NOMO-1 (cell line): ENCODE results near the gene TMED4.
"Not testable (repeated sequence)": the region's sequence is repeated elsewhere in the genome, so short reads cannot be mapped to it uniquely, and the experiment has no call there.

ENCODE experiments used
- DNase-seq, 2 experiments: peaks; one replicate each; lab custom pipeline; 2025; ENCODE audit not compliant: unreplicated experiment in 2 of 2; lab: John Stamatoyannopoulos, UW

Gene TMED4

DNA sequence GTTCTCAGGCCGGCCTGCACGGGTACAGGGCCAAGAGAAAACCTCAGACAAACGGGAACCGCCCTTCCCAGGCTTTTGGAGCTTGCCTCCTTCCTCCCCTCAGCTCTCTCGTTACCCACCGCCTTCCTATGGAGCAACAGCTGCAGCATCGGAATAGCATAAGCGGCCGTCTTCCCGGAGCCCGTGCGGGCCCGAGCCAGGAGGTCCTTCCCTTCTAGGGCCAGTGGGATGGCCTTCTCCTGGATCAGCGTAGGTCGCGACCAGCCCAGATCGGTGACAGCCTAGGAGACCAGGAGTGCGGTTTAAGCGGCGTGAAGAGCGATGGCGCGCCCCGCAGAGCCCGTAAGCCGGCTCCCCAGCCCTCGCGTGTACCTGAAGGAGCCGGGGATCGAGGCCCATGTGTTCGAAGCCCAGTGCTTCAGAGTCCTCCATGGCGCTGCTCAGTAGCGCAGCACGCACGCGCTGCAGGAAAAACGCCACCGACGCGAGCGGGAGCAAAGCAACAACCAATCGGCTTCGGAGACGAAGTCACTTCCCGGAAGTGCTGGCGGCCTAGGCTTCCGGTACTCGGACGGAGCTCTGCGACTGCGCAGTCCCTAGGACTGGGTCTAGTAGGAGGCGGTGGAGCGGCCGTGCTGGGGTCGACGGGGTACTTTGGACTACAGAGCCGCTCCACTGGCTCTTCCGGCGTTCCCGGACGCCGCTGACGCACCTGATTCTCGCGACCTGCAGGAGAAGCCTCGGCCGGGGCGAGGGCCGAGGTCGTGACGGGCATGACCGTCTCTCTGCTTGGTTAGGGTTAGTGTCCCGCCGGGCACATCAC lies 8.4 kb downstream of the TMED4 start, which contains the start of gene DDX56:
Gene DDX56, minus strand, starts transcription at position 445 of the 823 bp plus-strand sequence. Its CDS starts 13 bp downstream, at position 432.
- DNase-seq = peak; percentile 90 to 91

DNA sequence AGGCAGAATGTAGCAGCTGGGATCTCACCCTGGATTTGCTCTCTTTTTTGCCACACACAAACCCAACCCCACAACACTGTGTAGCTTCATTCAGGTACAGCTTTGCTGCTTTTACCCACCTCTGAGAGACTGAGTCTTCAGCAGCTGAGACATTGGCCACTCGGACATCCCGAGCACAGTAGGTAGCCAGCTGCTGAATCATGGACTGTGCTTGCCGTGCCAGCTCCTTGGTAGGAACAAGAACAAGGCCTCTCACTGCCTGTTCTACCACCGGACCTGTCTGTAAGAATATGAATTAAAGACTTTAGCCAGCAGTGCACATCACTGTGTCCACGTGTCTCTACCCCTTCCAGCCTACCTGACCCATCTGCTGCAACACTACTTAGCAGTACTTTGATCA lies 9.3 kb downstream of the TMED4 start:
- no peak for DNase-seq

DNA sequence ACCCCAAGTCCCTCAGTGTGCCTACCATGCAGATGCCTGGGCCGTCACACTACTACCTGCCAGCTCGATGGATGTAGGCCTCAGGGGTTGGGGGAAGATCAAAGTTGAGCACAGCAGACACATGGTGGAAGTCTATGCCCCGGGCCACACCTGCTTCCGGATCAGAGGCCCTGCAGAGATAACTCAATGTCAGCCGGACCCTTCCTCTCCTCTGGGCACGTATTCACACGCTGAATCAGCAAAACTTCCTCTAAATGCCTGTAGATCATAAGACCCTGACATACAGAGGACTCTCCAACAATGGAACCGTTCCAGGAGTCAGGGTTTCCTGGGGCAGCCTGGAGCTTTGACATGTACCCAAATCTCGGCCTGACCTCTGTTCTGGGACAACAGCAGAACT lies 12.1 kb downstream of the TMED4 start:
- DNase-seq = no peak

DNA sequence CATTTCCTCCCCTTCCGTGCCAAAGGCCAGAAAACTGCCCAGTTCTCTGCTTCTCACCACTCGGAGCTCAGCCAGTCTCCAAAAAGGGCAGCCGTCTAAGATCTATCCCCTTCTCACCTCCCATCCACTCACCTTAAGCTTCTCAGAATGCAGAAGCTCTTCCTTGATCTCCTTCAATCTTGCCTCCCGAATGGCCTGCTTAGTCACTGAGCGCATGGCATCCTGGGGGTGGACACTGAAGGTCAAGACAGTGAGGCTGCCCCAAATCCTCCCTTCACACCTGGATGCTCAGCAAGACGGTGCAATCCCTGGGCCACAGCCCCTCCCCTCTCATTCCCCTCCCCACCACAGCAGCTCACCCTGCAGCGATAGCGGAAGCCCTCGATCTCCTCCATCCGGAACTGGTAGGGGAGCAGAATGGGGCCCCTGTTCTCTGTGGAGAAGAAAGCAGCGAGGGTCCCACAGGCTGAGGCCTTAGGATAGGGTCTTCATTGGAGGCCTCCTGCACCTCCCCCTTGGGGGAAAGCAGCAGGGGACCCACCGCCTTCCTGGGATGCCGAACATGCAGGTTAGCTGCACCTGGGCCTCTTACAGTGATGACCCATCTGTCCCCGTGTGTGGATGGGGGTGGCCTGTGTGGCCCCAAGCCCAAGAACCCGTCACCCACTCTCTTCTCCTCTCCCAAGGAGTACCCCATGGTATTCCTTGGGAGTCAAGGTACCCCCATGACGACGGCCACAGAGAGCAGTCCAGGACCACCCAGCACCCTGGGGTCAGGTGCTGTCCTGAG lies 13.1 kb downstream of the TMED4 start:
- DNase-seq = no peak

DNA sequence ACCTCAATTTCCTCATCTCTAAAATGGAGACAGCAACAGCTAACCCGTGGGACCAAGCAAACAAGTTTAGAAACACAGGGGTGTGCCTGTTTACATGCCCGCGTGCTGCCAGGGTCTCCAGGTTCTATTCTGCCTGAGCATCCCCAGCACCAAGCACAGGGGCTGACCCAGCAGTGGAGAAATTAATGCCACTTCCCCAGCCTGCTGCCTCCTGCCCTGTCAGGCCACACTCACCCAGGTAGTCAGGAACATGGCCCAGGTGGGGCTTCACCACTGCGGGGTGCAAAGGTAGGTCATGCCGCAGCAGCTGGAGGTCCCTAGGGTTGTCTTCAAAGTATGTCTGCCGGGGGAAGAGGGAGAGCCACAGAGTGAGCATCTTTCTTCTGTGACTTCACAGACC lies 14.1 kb downstream of the TMED4 start:
- DNase-seq = no peak

DNA sequence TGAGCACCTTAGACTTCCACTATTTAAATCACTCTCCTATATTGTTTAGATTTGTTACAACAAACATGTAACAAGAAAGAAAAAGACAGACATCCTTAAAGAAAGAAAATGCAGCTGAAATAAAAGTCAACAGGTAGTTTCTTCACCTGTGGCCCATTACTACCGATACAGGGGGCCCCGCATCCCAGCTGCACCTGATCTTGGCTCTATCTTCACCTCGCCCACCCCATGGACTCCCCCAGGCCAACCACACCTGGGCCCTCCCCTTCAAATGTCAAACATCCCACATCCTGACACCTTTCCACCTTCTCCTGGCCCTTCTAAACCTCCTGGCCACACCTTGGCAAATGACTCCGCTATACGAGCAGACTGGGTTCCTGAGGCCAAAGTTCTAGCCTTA lies 15.4 kb downstream of the TMED4 start:
- no peak for DNase-seq

DNA sequence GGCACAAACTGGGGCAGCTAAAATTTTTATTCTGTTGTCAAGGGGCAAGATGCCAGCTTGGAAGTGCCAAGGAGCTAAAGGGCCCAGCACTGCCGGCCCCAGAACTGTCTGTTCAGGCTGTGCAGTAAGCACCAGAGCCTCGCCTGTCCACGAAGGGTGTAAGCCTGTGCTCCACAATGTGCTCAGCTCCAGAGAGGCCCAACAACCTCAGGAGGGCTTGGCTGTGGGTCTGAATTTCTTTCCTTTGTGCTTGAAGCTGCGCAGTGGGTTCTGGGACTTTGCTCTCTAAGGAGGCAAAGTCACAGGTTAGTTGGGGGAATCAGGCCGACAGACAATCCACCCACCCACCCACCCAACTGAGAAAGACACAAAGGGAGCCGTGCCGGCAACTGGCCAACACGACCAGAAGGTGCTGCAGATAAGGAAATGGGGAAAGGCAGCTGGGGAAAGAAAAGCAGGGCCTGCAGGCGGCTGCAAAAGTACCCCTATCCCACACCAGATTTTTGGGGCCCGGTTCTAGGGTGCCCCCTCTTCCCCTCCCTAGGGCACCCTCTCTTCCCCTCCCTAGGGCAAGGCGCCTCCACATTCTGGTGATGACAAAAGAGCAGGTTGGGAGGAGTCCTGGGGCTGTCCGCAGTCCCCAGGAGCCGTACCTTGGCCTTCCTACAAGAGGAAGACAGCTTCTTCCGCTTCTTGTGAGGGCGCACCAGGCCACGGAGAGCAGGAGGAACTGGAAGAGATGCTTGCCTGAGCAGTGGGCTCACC lies 16.1 kb downstream of the TMED4 start:
- DNase-seq = no peak

DNA sequence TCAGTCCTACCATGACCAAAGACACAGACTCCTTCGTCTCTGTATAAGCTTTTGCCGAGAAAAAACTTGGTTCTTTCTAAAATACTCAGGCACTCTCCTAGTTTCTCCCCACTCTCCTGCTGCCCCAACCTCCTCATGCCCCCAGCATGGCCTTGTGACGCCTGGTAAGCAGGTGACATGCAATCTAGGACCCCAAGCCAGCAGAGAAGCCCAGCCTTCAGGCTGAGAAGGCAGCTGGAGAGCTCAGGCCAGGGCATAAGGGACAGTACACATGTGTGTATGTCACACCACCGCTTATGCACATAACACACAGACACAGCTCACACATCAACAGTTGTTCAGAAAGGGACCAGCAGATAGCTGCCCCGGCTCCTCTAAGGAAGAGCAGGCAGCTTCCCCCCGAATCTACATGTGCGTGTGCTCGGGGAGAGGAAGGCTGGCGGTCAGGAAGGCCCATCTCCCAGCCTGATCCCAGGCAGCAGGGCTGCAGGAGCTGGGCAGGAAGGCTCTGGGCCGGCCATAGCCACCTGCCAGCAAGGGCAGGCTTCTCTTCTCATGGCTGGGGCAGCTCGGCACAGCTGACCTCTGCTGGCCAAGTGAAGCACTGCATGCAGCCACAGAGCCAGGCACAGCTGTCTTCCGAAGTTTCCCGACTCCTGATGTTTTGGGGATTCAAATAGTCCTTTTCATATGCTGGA lies 16.8 kb downstream of the TMED4 start:
- DNase-seq = peak; percentile 27 to 30

DNA sequence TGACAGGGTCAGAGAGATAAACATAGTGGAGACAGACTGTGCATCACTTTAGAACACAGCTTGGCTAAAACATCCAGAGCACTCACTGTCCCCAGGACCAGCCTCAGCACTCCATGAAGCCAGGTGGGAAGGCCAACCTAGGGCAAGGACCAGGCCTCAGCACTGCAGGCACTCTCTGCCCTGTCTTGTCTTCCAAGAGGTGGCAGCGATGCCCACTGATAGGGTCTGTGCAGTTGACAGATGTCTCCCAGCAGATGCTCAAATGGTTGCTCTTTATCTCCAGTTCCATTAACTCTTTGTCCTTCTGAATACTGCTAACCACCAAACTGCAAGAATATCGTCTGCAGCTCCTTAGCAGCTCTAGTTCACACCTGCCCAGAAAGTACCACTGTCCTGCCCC lies 17.4 kb downstream of the TMED4 start:
- no peak for DNase-seq

DNA sequence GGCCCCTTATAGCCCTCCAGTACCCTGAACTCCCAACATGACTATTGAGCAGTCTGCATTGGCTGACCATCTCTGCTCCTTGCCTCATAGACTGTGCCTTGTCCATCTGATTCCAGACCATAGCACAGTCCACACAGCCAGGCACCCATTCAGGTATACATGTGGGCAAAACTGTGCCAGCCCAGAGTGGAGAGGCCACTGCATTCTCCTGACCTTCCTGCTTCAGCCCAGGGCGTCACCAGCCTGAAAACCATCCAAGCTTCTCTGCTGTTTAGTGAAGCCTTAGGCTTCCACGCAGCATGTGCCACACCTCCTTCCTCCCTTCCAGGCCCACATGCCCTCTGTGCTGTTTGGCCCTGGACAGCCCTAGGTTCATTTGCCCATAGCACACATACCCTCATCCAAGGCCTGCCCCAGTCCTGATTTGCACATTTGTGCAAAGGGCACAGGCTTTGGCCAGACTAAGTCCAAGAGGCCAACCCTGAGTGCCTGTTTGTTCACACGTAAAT lies 18.8 kb downstream of the TMED4 start:
- no peak for DNase-seq

DNA sequence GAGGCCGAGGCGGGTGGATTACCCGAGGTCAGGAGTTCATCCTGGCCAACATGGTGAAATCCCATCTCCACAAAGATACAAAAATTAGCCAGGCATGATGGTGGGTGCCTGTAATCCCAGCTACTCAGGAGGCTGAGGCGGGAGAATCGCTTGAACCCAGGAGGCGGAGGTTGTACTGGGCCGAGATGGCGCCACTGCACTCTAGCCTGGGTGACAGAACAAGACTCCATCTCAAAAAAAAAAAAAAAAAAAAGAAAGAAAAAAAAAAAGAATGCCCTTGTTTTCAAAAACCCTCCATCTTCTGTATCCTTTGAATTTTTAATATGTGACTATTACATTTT lies 19.4 kb downstream of the TMED4 start:
- DNase-seq = not testable (repeated sequence)

DNA sequence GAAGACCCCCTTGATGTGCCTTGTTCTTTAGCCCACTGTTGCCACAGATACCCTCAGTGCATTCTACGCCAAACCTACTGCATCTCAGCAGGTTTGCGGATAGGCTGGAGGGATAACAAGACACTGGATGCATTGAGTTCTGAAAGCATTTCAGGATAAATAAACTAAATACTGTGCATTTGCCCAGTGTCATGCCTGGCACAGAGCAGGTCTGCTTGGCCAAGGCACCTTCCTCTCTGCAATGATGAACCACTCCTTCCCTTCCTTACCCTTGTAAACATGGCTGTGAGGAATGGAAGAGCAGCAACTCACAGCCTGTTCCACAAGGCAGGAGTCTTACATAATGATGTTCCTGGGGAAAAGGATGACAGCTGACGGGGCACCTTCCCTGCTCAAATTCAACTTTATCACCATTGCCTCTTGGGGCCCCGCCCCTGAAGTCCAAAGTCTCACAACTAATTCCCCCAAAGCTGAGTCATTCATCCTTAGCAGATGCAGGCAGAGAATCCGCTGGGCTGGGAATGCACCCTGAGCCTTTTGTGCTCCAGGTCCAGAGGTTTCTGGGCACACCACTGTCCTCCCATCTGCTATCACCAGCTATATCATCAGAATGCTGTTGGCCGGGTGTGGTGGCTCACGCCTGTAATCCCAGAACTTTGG lies 19.9 kb downstream of the TMED4 start:
- DNase-seq = no peak

DNA sequence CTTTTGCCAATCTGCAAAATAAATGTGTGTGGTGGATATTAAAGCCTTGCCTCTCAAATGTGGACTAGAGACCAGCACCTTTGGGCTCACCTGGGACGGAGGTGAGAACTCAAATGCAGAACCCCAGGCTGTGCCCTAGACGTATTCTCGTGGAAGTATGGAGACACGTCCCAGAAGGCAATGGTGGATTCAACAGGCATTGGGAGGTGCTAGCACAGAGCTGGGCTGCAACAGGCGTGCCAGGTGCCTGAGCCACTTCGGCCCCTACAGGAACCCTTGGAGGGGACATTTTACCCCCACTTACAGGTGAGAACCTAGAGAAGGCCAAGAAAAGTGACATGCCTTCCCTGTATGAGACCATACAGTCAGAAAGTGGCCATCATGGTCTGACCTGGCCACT lies 20.6 kb downstream of the TMED4 start:
- DNase-seq = no peak

DNA sequence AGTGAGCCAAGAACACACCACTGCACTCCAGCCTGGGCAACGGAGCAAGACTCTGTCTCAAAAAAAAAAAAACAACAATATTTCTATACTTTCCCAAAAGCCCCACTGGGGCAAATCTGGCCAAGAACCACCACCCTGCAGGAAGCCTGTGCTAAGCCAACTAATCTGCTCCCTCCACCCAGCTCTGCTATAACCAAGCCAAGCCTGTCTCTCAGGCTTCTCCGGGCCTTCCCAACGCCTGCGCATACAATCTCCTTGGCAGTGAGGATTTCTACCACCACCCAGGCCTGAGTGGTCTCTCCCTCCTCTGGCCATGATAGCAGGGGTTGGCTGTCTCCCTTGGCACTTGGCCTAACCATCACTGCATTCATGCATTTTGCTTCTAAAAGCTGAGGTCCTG lies 22.5 kb downstream of the TMED4 start:
- no peak for DNase-seq

DNA sequence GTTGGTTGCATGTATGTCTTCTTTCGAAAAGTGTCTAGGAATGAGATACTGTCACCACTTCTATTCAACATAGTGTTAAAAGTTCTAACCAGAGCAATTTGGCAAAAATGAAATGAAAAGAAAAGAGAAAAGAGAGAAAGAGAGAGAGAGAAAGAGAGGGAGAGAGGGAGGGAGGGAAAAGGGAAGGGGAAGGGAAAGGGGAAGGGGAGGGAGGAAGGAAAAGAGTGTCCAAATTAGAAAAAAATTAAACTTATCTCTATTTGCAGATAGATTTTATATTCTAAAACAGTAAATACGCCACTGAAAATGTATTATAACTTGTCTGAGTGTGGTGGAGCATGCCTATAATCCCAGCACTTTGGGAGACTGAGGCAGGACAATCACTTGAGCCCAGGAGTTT lies 24.5 kb downstream of the TMED4 start:
- no peak for DNase-seq

DNA sequence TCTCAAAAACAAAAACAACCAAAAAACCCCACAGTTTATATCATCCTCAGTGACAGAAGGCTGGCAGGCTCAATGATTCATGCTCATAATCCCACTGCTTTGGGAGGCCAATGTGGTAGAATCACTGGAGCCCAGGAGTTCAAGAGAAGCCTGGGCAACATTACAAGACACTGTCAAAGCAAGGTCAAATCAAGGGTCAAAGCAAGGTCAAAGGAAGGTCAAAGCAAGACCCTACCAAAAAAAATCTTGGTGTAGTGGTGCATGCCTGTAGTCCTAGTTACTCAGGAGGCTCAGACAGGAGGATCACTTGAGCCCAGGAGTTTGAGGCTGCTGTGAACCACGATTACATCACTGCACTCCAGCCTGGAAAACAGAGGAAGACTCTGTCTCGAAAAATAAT lies 26.7 kb downstream of the TMED4 start:
- no peak for DNase-seq

DNA sequence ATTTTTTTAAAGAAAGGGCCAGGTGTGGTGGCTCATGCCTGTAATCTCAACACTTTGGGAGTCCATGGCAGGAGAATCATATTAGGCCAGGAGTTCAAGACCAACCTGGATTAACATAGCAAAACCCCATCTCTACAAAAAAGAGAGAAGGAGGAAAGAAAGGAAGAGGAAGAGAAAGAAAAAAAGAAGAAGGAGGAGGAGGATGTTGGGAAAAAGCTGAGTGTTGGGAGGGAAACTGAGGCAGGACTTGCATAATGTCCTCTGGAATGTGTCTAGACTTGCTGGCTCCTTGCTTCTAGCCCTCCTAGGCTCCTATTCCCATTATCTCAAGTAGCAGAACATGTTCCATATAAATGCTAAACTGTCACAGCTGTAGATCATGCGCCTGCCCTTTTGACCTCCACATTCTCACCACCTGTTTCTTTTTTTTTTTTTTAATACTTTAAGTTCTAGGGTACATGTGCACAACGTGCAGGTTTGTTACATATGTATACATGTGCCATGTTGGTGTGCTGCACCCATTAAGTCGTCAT lies 29.5 kb downstream of the TMED4 start:
- DNase-seq = not testable (repeated sequence)

DNA sequence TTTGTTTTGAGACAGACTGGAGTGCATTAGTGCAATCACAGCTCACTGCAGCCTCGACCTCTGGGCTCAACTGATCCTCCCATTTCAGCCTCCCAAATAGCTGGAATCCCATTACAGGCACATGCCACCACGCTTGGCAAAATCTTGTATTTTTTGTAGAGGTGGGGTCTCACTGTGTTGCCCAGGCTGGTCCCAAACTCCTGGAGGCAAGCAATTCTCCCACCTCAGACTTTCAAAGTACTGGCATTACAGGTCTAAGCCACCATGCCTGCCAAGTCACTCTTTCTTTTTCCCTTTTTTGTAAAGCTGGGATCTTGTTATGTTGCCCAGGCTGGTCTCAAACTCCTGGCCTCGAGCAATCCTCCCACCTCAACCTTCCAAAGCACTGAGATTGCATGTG lies 32.6 kb downstream of the TMED4 start:
- DNase-seq = no peak

DNA sequence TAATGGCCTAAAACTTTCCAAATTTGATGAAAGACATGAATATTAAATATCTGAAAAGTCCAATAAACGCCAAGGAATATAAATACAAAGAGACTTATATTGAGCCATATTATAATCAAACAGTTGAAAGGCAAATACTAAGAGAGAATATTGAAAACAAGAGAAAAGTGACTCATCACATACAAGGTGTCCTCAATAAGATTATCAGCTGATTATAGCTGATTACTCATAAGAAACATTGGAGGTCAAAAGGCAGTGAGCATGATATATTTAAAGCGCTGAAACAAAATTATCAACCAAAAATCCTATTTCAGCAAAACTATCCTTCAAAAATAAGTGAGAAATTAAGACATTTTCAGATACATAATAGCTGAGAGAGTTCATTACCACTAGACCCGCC lies 33.1 kb downstream of the TMED4 start:
- DNase-seq = no peak
